ENCODE data around the gene PCDH7. TPM values are rescaled to one million over a fixed set of nuclear protein-coding genes. Genes with fewer than 3 reads are reported as not detected.

PCDH7 gene
- total RNA-seq, 1 donor from 2014 or later: 1.5 TPM

DNA sequence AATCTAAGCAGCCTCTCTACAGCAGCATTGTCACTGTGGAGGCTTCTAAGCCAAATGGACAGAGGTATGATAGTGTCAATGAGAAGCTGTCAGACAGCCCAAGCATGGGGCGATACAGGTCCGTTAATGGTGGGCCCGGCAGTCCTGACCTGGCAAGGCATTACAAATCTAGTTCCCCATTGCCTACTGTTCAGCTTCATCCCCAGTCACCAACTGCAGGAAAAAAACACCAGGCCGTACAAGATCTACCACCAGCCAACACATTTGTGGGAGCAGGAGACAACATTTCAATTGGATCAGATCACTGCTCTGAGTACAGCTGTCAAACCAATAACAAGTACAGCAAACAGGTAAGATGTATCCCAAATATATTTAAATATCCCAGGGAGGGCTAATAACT is 4.1 kb downstream of the PCDH7 start:
- DNase-seq (ENCODE audit: low spot score) (no peak), ATAC-seq (no peak)

DNA sequence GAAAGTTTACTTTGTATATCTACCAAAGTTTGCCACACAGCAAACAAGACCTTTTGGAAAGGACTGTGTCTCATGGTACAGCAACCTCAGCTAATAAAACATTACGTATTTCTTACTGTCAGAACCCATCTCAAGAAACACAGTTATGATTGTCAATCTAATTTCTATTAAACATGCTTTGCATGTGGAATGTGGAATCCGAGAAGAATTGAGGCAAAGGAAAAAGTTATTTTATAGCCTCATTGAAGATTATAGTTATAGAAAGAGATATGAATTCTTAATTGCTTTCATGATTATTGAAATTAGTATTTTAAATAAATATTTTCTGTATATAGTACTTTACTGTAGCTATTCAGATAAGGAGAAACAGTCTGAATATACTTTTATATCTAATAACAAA is 5.4 kb downstream of the PCDH7 start:
- no peak for DNase-seq (ENCODE audit: low spot score)
- no peak for ATAC-seq

DNA sequence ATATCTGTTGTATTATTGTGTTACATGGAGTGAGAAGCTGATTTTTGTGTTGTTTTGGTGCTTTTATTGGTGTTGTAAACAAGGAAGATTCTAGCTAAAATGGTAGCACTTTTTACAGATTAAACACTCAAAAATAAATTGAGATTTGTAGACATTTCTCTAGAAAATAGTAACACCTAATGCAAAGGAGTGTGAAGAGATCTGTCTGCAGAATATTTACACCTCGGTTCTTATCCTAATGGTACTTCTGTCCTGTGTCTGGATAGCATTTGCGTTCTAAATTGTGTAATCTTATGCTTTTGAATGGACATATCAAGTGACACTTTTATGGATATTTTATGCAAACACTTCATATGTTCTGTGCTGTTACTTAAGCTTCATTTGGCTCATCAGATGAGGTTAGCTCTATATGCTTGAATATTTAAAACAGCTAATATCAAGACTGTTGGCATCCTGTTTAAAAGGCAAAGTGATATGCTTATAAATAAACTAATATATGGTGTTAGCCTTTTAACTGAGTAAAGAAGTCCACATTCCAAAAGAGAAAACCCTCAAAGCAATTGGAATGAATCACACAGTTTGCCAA is 6.0 kb downstream of the PCDH7 start:
- no peak for DNase-seq (ENCODE audit: low spot score)
- ATAC-seq: no peak

DNA sequence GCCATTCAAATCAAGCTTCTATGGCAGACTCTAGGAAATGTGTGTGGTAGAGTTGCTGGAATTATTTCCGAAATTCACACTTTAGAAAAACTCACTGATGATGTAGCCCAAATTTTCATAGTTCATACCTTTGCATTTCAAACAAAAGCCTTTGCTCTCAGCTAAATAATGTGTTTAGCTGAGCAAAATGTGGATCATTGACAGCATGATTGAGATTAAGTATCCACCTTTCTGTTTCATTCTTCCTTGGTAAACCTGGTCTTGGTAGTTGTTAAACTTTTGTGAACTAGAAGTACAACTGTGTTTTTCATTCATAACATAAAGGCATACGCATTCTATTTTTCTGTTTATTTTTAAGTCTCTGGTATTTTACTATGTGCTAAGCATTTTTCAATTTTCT is 7.2 kb downstream of the PCDH7 start:
- ATAC-seq: no peak
- DNase-seq (ENCODE audit: low spot score): no peak

DNA sequence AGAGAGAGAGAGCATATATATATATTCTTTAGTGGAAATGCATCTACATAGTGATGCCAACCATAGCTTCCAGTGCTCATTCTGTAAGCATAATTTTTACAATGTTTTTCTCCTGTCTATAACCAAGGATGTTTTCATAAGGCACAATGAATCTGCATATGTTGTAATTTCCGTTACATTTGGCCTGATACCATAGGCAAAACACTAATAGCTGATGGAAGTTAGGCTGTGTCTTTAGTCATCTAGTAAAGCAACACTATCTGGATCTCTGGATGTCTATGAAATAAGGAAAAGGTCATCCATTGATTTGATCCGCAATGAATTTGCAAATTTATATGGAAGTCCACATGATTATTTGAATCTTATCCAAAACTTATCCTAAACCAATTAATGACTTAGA is 8.1 kb downstream of the PCDH7 start:
- ATAC-seq: no peak

DNA sequence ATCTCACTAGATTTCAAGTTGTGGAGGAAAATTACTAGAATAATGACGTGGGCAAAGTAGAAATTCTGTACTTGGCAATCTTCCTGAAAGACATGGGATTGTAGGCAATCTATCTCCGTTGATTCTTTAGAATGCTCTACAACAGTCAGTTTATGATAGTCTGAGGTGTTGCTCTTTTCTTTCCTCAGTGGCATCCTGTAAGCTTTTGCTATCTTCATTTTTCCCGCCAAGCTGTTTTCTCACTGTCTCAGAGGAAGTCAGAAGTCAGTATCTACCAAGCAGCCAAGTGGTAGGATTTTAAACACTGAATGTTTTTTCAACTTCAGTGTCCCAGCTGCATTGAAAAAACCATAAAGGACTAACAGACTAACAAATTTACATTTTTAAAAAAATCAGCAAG is 23.7 kb downstream of the PCDH7 start:
- DNase-seq (ENCODE audit: low spot score): no peak
- no peak for ATAC-seq

More for the DNA sequence above, 8.1 kb downstream of the PCDH7 start:
- DNase-seq (ENCODE audit: low spot score): no peak

DNA sequence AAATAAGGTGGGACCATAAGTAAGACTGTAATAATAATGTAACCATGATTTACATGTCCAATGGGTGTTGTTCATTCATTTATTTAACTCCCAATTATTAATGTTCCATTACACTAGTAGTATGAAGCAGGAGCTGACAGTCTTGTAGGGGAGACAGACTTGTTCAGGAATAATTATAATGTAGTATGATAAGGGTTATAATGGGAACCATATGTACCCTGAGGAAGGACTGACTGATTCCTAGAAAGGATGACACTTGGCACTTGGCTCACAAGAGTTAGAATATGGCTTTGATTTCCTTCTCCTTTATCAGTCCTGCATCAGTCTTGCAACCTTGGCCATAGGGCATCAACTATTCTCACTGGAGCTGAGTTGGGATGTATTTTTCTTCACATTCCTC is 24.2 kb downstream of the PCDH7 start:
- no peak for DNase-seq (ENCODE audit: low spot score)
- no peak for ATAC-seq

DNA sequence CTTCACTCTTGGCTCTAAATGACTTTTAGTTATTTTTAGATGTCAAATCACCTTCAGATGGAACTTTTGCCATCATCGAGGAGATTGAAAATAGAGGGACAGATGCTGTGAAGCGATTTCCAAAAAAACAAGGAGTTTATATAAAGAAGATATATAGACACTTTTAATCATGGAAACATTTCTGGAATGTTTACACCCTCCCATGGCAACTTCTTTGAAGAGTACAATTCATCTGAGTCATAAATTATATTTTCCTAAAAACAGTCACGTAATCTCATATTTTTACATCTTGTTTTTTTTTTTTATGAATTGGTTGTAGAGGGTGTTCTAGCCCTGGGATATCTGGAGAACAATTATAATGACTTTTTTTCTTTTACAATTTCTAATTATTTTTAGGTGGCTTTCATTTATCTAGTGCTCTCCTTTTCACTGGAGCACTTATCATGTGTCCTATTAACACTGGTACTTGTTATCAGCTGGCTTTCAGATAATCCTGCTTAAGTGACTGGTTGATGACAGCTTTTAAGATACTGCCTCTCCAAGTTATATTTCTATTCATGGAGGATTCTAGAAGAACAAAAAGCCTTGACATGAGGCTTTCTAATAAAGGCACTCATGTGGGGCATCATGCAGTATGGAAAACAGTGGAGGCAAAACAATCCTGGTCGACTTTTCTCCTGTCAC is 24.9 kb downstream of the PCDH7 start:
- ATAC-seq: no peak

DNA sequence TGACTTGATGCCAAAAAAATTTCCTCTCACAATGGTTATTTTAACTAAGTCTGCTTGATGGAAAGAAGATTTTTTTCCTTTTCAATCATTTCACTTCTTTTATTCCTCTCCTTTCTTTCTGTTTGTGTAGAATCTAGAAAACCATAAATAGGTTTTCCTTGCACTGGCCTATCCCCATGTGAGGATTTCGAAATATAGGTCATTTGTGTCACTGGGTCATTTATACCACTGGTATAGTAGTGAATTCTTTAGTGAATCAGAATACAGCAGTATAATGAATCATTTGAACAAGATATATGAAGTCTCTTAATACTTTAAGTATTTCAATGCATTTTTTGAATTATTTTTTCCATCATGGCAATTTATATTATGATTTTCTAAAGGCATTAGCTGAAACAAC is 26.6 kb downstream of the PCDH7 start:
- DNase-seq (ENCODE audit: low spot score) (no peak), ATAC-seq (no peak)

More for the DNA sequence above, 24.9 kb downstream of the PCDH7 start:
- DNase-seq (ENCODE audit: low spot score): no peak

DNA sequence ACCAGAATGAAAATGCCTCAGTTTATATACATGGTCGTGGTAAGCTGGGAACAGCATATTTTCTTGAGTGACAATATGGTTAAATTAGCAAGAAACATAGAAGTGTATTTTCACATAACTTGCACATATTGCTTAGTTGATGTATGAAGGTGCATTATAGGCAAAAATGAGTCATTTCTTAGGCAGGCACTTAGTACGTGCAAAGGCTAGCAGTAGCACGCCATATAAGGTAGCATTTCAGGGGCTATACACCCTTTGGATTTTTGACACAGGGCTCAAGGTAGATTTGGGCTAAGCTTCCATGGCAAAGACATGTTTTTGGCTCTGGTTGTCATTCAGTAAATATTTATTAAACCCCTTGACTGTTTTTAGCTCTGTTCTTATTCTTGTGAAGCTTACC is 33.1 kb downstream of the PCDH7 start:
- DNase-seq (ENCODE audit: low spot score): no peak
- ATAC-seq: no peak

DNA sequence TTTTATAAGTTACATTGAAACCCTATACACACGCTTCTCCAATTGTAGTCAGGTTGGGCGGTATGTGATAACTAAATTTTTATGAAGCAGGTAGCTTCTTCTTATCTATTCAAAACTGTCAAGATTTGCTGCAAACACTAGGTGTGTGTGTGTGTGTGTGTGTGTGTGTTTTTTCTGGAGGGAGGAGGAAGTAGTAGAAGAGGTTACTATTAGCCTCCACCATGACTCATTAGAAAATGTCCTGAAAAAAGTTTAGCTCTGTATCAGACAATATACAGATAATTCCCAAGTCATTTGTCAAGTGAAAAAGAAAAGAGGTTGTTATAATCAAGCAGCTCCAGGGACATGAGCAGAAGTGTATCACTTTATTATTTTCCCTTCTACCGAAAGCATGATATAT is 33.9 kb downstream of the PCDH7 start:
- ATAC-seq (no peak), DNase-seq (ENCODE audit: low spot score) (no peak)

DNA sequence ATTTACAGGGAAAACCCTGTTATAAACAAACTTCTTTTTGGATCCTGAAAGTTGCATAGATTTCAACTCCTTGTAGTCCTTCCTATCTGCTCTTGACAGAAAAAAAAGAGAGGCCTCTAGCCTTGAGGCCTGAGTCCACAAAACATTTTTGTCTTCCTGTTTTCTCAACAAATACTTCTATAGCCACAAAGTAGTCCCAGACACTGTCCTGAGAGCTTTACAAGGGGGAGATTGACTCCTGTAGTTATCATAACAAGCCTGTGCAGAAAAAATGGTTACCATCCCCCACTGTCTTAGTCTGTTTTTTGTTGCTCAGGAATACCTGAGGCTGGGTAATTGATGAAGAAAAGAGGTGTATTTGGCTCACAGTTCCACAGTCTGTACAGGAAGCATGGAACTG is 35.2 kb downstream of the PCDH7 start:
- DNase-seq (ENCODE audit: low spot score) (no peak), ATAC-seq (no peak)

DNA sequence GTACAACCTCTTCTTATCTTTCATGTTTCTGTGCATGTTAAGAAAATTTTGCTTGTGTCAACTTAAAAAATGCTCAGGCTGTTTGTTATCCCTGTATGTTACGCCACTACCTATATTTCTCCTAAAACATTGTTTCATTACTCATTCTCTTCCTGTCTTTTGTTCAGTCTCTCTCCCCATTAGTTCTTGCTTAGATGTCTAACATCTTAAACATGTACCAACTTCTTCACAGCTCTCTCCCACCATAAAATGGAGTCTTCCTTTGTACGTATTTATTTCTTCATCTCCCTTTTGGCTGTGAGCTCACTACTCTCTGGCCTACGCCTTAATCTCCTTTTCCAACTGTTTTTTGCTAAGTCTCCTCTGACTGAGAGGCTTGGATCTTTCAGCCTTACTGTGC is 36.4 kb downstream of the PCDH7 start:
- DNase-seq (ENCODE audit: low spot score): no peak
- no peak for ATAC-seq

DNA sequence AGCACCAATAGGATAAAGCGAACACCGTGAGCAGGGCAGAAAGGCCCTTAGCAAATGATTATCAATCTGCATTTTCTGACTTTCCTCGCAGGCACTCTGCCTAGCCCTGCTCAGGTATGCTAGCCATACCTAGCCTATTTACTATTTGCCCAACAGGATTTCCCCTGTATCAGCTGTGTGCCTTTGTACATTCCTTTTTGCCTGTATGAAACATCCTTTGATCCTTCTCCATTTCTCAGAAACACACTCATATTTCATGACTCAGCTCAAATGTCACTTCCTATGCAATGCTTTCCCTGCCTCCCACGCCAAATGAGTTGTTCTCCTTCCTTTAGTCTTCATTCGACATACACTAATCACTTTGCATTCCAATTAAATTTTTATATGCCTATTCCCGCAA is 37.2 kb downstream of the PCDH7 start:
- no peak for DNase-seq (ENCODE audit: low spot score)
- no peak for ATAC-seq

DNA sequence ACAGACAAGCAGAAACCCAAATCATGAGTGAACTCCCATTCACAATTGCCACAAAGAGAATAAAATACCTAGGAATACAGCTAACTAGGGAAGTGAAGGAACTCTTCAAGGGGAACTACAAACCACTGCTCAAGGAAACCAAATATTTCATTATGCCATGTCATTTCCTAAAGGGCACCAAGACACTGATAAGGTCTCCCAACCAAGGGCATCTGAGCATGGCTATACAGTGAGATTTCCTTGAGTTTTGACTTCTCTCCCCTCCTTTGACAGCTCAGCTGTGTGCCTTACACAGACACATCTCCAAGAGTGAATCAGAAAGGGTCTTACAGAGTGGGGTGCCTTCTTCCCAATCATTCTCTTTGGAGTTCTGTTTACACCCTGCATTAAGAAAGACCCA is 40.4 kb downstream of the PCDH7 start:
- ATAC-seq: no peak
- no peak for DNase-seq (ENCODE audit: low spot score)

DNA sequence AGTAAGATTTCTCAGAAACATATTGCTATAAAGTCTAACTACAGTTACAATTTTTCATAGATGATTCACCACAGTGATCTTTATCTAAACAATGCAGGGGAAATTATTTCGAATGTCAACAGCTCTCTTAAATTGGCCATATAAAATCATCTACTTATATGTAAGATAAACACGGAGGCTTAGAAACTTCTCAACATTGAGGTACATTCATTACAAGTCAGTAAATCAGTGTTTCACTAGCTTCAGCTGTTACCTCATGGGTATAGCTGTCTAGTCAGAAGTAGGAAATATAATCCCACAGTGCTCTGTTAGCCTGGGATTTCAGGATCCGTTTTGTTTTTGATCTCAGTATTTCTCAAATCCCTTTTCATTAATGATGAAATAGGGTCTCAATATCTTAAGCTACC is 43.2 kb downstream of the PCDH7 start:
- DNase-seq (ENCODE audit: low spot score): no peak
- ATAC-seq: no peak

DNA sequence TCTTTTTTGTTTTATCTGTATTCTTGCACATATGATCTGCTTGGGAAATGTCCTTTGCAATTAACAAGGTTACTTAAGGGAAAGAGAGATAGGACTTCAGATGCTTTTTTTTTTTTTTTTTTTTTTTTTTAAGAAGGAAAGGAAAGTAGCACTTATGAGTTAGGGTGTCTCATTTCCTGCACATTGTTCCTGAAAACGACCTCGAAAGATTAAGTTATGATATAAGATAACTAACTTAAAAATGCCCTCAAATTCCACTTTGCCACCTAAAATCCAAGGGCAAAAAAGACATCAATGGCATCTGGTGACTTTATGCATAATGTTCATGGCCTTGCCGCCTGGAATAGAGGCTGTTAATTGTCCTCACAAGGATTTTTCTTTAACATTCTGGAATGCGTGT is 44.9 kb downstream of the PCDH7 start:
- ATAC-seq (no peak), DNase-seq (ENCODE audit: low spot score) (no peak)

DNA sequence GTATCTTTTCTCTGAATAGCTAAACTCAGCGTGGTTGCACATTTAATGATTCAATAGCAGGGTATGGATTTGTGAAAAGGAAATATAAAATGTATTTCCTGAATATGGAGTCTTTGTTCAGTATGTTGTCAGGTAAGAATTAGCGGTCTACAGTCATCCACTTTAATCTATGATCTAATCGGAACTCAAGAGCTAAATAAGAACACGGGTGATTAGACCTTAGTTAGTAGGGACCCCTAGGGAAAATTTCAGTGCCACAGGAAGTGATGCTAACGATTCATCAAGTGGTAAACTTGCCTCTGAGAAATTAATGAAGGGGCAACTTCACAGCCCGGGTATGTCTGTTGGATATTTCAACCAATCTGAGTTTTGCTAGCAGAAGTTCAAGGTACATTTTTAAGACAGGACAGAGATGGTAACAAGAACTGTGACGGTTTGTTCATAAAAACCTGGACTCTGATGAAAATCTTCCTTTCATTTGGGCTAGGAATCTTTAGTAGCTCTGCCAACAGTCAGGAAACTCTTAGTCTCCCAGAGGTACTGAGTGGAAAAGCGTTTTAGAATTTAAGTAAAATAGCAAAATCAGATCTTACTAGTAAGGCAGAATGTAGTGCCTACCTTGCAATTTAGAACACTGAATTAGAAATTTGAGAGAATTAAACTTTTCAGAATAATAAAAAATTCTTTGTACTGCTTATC is 47.1 kb downstream of the PCDH7 start:
- DNase-seq (ENCODE audit: low spot score) (no peak), ATAC-seq (no peak)

DNA sequence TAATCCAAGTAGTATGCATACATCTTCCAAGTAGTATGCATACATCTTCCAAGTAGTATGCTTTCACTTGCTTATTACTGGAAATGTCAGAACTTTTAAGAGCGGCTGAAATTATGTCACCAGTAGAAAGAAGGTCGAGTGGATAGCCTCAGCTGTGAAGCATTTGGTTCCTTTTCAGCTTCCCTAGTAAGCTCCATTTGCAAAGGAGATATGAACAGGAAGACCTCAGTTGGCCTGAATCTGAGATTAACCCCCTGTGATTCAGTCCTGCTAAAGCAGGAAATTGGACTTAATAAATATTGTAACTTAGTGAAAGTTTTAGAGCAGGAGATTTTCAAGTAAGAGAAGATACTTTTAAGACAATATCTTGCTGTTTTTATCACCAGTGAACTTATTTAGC is 48.1 kb downstream of the PCDH7 start:
- no peak for DNase-seq (ENCODE audit: low spot score)
- ATAC-seq: no peak

DNA sequence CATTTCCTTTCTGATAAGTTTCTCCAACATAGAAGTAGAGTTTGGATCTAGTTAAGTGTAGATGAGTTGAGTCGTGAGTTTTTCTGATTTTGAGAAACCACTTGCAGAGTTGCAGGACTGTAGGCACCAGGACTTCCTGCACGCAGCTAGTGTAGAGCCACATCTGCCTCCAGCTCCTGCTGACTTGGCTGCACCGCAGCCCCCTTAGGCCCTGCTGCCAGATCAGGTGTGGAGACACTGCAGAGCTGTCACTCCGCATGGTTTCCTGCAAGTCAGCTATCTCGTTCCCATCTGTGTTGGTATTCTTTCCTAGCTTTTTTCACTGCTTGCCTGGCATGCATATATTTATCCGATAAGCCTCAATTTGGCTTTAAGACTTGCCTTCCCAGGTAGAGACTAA is 48.9 kb downstream of the PCDH7 start:
- DNase-seq (ENCODE audit: low spot score) (no peak), ATAC-seq (no peak)

DNA sequence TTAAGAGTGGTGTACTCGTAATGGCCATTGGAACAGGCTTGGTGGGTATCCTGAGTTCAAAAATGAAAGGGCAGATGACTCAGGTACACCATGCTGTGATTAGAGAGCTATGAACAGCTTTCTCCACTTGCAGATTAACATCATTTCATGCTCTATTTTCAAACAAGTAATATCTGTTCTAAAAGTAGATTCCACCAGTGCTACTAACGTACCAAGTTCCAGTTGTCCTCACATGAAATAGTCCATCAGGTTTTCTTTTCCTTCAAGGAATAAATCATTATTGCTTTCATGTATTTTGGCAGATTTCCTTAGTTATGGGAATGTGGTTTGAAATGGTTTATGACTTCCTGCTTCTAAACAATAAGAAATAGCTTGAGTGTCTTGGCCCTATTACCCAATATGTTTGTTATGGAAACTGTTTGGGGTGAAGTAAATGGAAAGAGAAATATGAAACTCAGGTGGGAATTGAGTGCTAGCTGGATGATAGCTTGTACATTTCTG is 49.9 kb downstream of the PCDH7 start:
- DNase-seq (ENCODE audit: low spot score): no peak
- ATAC-seq: no peak

DNA sequence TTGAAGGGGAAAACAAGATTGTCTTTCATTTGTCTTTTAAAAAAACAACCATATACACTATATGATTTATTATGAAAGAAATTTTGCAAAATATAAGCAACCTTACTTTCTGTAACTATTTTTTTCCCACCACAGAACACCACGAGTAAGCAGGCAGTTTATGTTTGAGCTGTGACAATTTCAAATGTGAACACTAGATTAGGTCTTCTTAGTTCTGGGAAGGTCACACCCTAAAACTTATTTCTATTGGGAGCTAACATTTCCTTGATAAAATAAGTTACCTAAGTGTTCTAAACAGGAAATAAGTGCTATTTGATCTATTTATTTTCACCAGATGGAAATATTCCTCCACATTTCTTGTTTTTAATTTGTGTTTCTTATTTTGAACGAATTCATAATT is 50.6 kb downstream of the PCDH7 start:
- DNase-seq (ENCODE audit: low spot score) (no peak), ATAC-seq (no peak)
